Glutamatergic neuron (in vitro differentiated cells): ENCODE measurements around the gene NKAPL. TPM values are rescaled to one million over a fixed set of nuclear protein-coding genes. Genes with fewer than 3 reads are reported as not detected.

Experiments used
- DNase-seq: peaks from one replicate; pipeline ENCODE4 v3.0.0; 2022
- H3K27ac Mint-ChIP-seq: one replicate; pipeline ENCODE4 v1.8.0; 2020; ENCODE audit warnings: mild to moderate bottlenecking, mixed read lengths, inconsistent platforms; ENCODE audit not compliant: unreplicated experiment
- H3K27me3 Mint-ChIP-seq: one replicate; pipeline ENCODE4 v1.8.0; 2020; ENCODE audit warnings: mild to moderate bottlenecking, moderate library complexity, mixed read lengths, inconsistent platforms; ENCODE audit not compliant: unreplicated experiment
- H3K36me3 Mint-ChIP-seq: one replicate; pipeline ENCODE4 v1.8.0; 2020; ENCODE audit warnings: mild to moderate bottlenecking, mixed read lengths, inconsistent platforms; ENCODE audit not compliant: unreplicated experiment
- H3K4me1 Mint-ChIP-seq: one replicate; pipeline ENCODE4 v1.8.0; 2020; ENCODE audit warnings: mild to moderate bottlenecking, low read depth, mixed read lengths, inconsistent platforms; ENCODE audit not compliant: unreplicated experiment
- H3K4me3 Mint-ChIP-seq: one replicate; pipeline ENCODE4 v1.8.0; 2020; ENCODE audit warnings: mild to moderate bottlenecking, mixed read lengths, inconsistent platforms; ENCODE audit not compliant: unreplicated experiment
- H3K9me3 Mint-ChIP-seq: one replicate; pipeline ENCODE4 v1.8.0; 2020; ENCODE audit warnings: mild to moderate bottlenecking, moderate library complexity, mixed read lengths, inconsistent platforms; ENCODE audit not compliant: unreplicated experiment
- CTCF ChIP-seq: fragments of 200-600 bp; sonication (generic); IDR thresholded peaks from one replicate; pipeline ENCODE4 v1.5.0; 2021; ENCODE audit not compliant: partially characterized antibody, unreplicated experiment
- total RNA-seq: library from RNA; stranded (reverse); fragmentation: NEBNext Ultra II Directional; extraction: Animal tissue kit (Norgen Biotek cat#: 25700); gene quantifications from one replicate; pipeline ENCODE4 v1.2.1, GENCODE V29; 2021; ENCODE audit not compliant: unreplicated experiment

NKAPL gene
- total RNA-seq, 1 donor from 2014 or later = 0.69 TPM

- no peak overlapping the region for H3K27ac Mint-ChIP-seq
- no peaks in the 10 kb centered on the region for H3K36me3 Mint-ChIP-seq
- H3K4me1 Mint-ChIP-seq = peaks cover 8% of the 10 kb centered on the region
- DNase-seq = no peak
- no peak for TF ChIP-seq CTCF
- H3K9me3 Mint-ChIP-seq = peaks cover 3% of the 10 kb centered on the region
- no peak overlapping the region for H3K4me3 Mint-ChIP-seq
- peaks cover 6% of the 10 kb centered on the region for H3K27me3 Mint-ChIP-seq
These were observed 7.5 kb downstream of the NKAPL start for GRCh38 chr6:28266563-28266961.

DNA sequence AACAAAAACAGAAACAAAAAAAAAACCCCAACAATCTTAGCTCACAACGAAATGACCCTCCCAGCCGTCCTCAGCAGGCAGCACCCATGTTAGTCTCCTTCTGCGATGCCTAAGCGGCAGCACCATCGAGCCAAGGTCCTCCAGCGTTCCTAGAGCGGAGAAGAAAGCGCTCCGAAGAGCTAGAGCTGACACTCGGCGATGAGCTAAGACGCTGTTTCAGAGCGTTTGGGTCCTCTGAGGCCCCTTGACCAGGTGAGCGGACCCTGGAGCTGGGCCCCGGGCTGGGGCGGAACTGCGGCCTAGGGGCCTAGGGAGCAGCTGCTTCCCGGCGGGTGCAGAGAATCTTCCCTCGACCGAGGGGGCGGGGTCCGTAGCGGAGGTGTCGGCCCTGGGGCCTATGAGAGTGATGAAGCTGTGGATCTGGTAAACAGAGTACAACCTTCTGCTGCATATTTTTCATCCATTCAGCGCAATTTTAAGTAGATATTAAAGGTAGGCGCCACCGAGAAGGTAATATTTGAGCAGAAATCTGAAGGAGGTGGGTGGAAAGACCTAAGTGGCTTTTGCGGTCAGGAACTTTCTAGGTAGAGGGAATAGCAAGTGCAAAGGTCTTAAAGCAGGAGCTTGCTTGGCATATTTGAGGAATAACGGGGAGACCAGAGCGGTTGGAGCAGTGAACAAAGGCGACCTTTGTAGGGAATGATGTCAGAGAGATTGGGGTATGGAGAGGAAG lies 8.0 kb downstream of the NKAPL start, which contains the start of gene ZSCAN26:
Gene ZSCAN26, plus strand, starts transcription at position 182 of the 733 bp plus-strand sequence. CDS start 4,777 bp downstream, outside the sequence.
- no peak for TF ChIP-seq CTCF
- peak; percentile 90 for DNase-seq
- H3K27ac Mint-ChIP-seq = no peak within 1 kb of the TSS
- no peak within 1 kb of the TSS for H3K4me3 Mint-ChIP-seq
- peaks cover 6% of the 10 kb centered on the region for H3K27me3 Mint-ChIP-seq
- no peaks in the 10 kb centered on the region for H3K36me3 Mint-ChIP-seq
- H3K4me1 Mint-ChIP-seq = peaks cover 8% of the 10 kb centered on the region
- H3K9me3 Mint-ChIP-seq = peaks cover 3% of the 10 kb centered on the region

- peaks cover 3% of the 10 kb centered on the region for H3K9me3 Mint-ChIP-seq
These were observed 8.6 kb downstream of the NKAPL start for GRCh38 chr6:28267695-28268059.

GRCh38 chr6:28269492-28269891 lies 10.4 kb downstream of the NKAPL start:
- no peak for TF ChIP-seq CTCF
- Mint-ChIP-seq H3K27me3 (peaks cover 6% of the 10 kb centered on the region), H3K27ac (no peak overlapping the region)

More at GRCh38 chr6:28267695-28268059, 8.6 kb downstream of the NKAPL start:
- H3K4me3 Mint-ChIP-seq = no peak overlapping the region
- no peaks in the 10 kb centered on the region for H3K36me3 Mint-ChIP-seq
- peaks cover 8% of the 10 kb centered on the region for H3K4me1 Mint-ChIP-seq
- H3K27ac Mint-ChIP-seq = no peak overlapping the region
- no peak for TF ChIP-seq CTCF
- no peak for DNase-seq
- H3K27me3 Mint-ChIP-seq = peaks cover 6% of the 10 kb centered on the region

GRCh38 chr6:28274888-28275287 lies 15.8 kb downstream of the NKAPL start:
- Mint-ChIP-seq H3K36me3 (peaks cover 5% of the 10 kb centered on the region), H3K9me3 (peaks cover 3% of the 10 kb centered on the region), H3K27me3 (peaks cover 4% of the 10 kb centered on the region), H3K4me3 (peak overlapping the region; percentile 5), H3K27ac (no peak overlapping the region), H3K4me1 (peaks cover 17% of the 10 kb centered on the region)
- DNase-seq = no peak
- TF ChIP-seq CTCF = no peak

More at GRCh38 chr6:28269492-28269891, 10.4 kb downstream of the NKAPL start:
- Mint-ChIP-seq H3K9me3 (peaks cover 3% of the 10 kb centered on the region), H3K4me3 (no peak overlapping the region), H3K4me1 (peaks cover 8% of the 10 kb centered on the region), H3K36me3 (no peaks in the 10 kb centered on the region)
- DNase-seq = no peak
